ENCODE measurements around the gene DDT.

DNA sequence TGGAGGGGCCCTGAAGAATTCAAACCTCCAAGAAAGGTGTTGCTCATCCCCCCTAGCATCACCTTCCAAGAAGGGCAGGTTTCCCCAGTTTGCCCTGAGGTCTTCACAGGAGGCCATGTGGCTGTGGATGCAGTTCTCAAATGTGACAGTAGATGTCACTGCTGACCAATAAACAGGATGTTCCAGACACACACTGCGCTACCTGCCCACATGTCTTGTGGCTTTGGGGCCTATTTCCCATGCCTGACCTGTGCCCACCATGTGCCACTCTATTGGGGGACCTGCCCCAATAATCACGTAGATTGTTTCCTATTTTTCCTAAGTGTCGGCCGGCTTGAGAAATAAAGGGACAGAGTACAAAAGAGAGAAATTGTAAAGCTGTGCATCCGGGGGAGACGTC, 10.2 kb upstream of the DDT start:
- TF ChIP-seq POLR2A (IDR thresholded peaks at IDR 0.05; ENCODE audit: low read depth, low read length) (no peak), POLR2AphosphoS5 (IDR thresholded peaks at IDR 0.05; ENCODE audit: low read depth, low read length) (no peak), TAF1 (IDR thresholded peaks at IDR 0.05; ENCODE audit: low read depth, low read length) (no peak), SPI1 (IDR thresholded peaks at IDR 0.05; ENCODE audit: low read depth, low read length) (no peak)
